ENCODE measurements around the gene EIF4E3.

Gene EIF4E3

DNA sequence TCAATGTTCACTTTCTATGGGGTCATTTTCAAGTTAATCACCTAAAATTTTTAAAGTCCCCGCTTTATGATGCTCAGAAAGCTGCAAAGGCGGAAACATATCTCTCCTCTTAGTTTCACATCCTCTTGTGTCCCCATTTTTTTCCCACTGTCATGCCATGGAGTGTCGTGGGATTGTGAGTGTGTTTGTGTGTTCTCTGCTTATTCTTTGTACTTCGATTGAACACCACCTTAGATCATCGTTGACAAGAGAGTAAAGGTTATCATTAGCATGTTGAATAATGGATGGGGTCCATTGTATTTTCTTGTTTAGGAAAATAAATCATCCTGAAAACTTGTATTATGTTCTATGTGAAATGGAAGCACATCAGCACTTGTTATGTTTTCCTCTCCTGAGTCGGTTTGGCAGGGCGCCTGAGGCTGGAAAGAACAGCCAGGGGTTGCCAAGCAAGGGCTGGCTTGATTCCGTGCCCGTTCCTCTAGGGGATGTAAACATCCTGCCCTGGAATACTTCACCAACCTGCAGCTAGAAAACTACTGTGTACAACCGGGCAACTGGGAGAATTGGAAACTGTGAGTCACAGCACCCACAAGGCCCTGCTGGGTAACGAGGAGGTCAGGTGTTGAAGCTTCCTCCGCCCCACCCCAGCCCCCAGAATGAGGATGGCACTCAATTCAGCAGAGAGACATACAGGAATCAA is 67.2 kb downstream of the EIF4E3 start:
- H3K4me1 Mint-ChIP-seq, result peaks cover 27% of the 10 kb centered on the region
- no peak for ATAC-seq
- no peak for DNase-seq
- no peaks in the 10 kb centered on the region for H3K9me3 Mint-ChIP-seq
- no peak overlapping the region for H3K27ac Mint-ChIP-seq
- H3K27me3 Mint-ChIP-seq, result no peaks in the 10 kb centered on the region
- no peaks in the 10 kb centered on the region for H3K36me3 Mint-ChIP-seq (ENCODE audit: low read depth)
- H3K4me3 Mint-ChIP-seq, result no peak overlapping the region

DNA sequence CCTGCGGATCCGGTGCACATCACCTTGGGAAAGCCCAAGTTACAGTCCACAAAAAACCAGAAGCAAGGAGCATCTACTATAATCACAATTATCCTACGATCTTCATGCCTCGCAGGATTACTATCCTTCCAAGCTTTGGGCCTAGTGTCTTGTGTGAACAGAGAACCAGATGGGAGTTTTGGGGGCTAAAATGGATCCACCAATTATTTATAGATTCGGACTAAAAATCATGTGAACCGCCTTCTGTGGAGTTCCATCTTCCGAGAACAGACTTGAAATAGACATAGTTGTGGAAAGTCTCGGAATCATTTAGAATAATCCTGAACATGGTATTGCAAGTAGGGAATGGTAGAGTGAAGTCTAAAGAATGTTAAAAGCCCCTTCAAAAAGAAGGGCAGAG is 70.1 kb downstream of the EIF4E3 start:
- H3K27me3 Mint-ChIP-seq, result no peaks in the 10 kb centered on the region
- DNase-seq (no peak), ATAC-seq (no peak)
- H3K4me1 Mint-ChIP-seq, result peaks cover 17% of the 10 kb centered on the region
- H3K9me3 Mint-ChIP-seq, result no peaks in the 10 kb centered on the region
- no peak overlapping the region for H3K4me3 Mint-ChIP-seq
- no peaks in the 10 kb centered on the region for H3K36me3 Mint-ChIP-seq (ENCODE audit: low read depth)
- H3K27ac Mint-ChIP-seq, result no peak overlapping the region

GRCh38 chr3:71653414-71653807 is 71.8 kb downstream of the EIF4E3 start:
- Mint-ChIP-seq H3K4me3 (no peak overlapping the region), H3K27me3 (no peaks in the 10 kb centered on the region), H3K9me3 (no peaks in the 10 kb centered on the region), H3K4me1 (peaks cover 11% of the 10 kb centered on the region), H3K27ac (no peak overlapping the region), H3K36me3 (ENCODE audit: low read depth) (no peaks in the 10 kb centered on the region)
- no peak for ATAC-seq
- no peak for DNase-seq

GRCh38 chr3:71652781-71653413 is 72.3 kb downstream of the EIF4E3 start:
- Mint-ChIP-seq H3K4me3 (no peak overlapping the region), H3K4me1 (peaks cover 7% of the 10 kb centered on the region), H3K36me3 (ENCODE audit: low read depth) (no peaks in the 10 kb centered on the region), H3K9me3 (no peaks in the 10 kb centered on the region), H3K27ac (peak overlapping the region; percentile 2), H3K27me3 (no peaks in the 10 kb centered on the region)
- ATAC-seq, result peak; percentile 72
- DNase-seq, result peak; percentile 12

DNA sequence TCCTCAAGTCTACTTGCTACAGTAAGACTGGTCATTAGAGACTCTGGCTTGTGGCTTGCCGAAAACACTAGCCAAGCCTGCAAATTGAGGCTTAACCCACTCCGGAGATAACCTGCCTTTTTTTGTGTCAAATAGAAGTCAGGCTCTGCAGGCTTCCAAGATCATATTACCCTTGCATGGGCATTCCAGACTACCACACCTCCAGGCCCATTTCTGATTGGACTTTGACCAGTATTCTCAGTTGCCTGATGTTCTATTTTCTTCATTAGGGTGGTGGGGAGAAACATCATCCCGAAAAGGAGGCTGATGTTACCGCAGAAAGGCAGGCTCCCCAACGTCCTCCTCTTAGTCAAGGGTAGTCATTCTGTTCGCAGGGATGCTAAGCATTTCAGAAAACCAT is 73.6 kb downstream of the EIF4E3 start:
- Mint-ChIP-seq H3K36me3 (ENCODE audit: low read depth) (no peaks in the 10 kb centered on the region), H3K4me3 (no peak overlapping the region), H3K27me3 (no peaks in the 10 kb centered on the region), H3K4me1 (peaks cover 7% of the 10 kb centered on the region), H3K27ac (no peak overlapping the region), H3K9me3 (no peaks in the 10 kb centered on the region)
- ATAC-seq (no peak), DNase-seq (no peak)

DNA sequence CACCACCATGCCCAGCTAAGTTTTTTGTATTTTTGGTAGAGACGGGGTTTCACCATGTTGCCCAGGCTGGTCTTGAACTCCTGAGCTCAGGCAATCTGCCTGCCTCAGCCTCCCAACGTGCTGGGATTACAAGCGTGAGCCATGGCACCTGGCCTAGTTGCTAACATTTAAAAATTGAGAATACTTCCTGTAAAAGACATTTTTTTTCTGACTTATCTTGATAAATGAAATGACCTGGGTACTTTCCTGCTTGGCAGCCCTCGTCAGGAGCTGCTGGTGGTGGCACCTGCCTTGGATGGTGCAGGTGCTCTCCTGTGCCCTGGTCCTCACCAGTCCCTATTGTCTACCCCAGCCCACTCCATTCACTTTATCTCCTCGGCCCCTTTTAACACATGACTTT is 74.8 kb downstream of the EIF4E3 start:
- no peak for ATAC-seq
- Mint-ChIP-seq H3K9me3 (no peaks in the 10 kb centered on the region), H3K27me3 (no peaks in the 10 kb centered on the region), H3K36me3 (ENCODE audit: low read depth) (no peaks in the 10 kb centered on the region), H3K27ac (no peak overlapping the region), H3K4me1 (peaks cover 7% of the 10 kb centered on the region), H3K4me3 (no peak overlapping the region)
- DNase-seq, result no peak

- Mint-ChIP-seq H3K4me1 (peaks cover 7% of the 10 kb centered on the region), H3K4me3 (no peak overlapping the region), H3K27me3 (no peaks in the 10 kb centered on the region), H3K27ac (no peak overlapping the region), H3K9me3 (no peaks in the 10 kb centered on the region), H3K36me3 (ENCODE audit: low read depth) (no peaks in the 10 kb centered on the region)
- DNase-seq (no peak), ATAC-seq (no peak)
Measured at GRCh38 chr3:71649757-71650156, 75.4 kb downstream of the EIF4E3 start.

DNA sequence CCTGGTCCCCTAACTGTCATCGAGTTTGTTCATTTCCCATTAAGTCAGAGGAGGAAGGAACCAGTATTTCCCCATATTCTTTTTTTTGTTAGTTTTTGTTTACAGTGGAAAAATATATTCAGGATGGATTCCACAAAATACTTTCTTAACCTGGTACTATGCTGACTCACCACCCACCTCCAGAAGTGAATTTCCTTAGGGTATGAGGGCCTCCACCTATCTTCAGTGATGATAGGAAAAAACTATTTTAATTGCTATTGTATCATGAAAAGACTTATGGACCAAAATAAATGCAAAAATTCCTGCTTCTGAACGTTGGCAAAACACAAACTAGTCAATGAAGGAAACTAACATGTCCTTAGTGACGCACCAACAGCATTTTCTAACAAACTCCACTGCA is 77.5 kb downstream of the EIF4E3 start:
- ATAC-seq, result no peak
- H3K4me3 Mint-ChIP-seq, result no peak overlapping the region

GRCh38 chr3:71646971-71647370 is 78.2 kb downstream of the EIF4E3 start:
- Mint-ChIP-seq H3K4me1 (peaks cover 3% of the 10 kb centered on the region), H3K27me3 (no peaks in the 10 kb centered on the region), H3K4me3 (no peak overlapping the region)

More for the DNA sequence above, 77.5 kb downstream of the EIF4E3 start:
- Mint-ChIP-seq H3K27me3 (no peaks in the 10 kb centered on the region), H3K36me3 (ENCODE audit: low read depth) (no peaks in the 10 kb centered on the region), H3K9me3 (no peaks in the 10 kb centered on the region), H3K4me1 (peaks cover 5% of the 10 kb centered on the region), H3K27ac (no peak overlapping the region)
- DNase-seq, result no peak

DNA sequence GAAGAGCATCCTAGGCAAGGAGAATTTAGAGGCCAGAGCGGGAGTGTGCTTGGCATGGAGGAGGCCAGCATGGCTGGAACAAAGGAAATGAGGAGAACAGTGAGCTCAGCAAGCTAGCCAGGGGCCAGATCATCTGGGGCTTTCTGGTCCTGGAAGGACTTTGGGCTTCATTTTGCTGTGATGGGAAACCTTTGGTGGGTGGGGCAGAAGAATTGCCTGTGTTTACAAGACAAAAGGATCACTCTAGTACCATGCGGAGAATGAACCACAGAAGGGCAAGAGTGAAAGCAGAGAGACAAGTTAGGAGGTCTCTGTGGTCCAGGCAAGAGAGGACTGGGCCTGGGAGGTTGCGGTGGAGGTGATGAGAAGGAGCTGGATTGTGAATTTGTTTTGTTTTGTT is 80.1 kb downstream of the EIF4E3 start:
- Mint-ChIP-seq H3K4me3 (no peak overlapping the region), H3K27me3 (no peaks in the 10 kb centered on the region), H3K27ac (no peak overlapping the region), H3K9me3 (no peaks in the 10 kb centered on the region), H3K36me3 (ENCODE audit: low read depth) (no peaks in the 10 kb centered on the region), H3K4me1 (peaks cover 3% of the 10 kb centered on the region)
- ATAC-seq (no peak), DNase-seq (no peak)

More at GRCh38 chr3:71646971-71647370, 78.2 kb downstream of the EIF4E3 start:
- no peaks in the 10 kb centered on the region for H3K9me3 Mint-ChIP-seq
- no peak overlapping the region for H3K27ac Mint-ChIP-seq
- ATAC-seq (no peak), DNase-seq (no peak)
- H3K36me3 Mint-ChIP-seq (ENCODE audit: low read depth), result no peaks in the 10 kb centered on the region

GRCh38 chr3:71641674-71642073 is 83.5 kb downstream of the EIF4E3 start:
- Mint-ChIP-seq H3K36me3 (ENCODE audit: low read depth) (no peaks in the 10 kb centered on the region), H3K4me1 (no peaks in the 10 kb centered on the region), H3K9me3 (no peaks in the 10 kb centered on the region), H3K27me3 (no peaks in the 10 kb centered on the region), H3K27ac (no peak overlapping the region), H3K4me3 (no peak overlapping the region)
- ATAC-seq (peak; percentile 71), DNase-seq (no peak)

GRCh38 chr3:71640331-71640983 is 84.7 kb downstream of the EIF4E3 start:
- no peak overlapping the region for H3K4me3 Mint-ChIP-seq
- no peak overlapping the region for H3K27ac Mint-ChIP-seq
- H3K36me3 Mint-ChIP-seq (ENCODE audit: low read depth), result no peaks in the 10 kb centered on the region
- no peak for ATAC-seq
- H3K4me1 Mint-ChIP-seq, result no peaks in the 10 kb centered on the region
- no peaks in the 10 kb centered on the region for H3K27me3 Mint-ChIP-seq
- no peak for DNase-seq
- no peaks in the 10 kb centered on the region for H3K9me3 Mint-ChIP-seq

DNA sequence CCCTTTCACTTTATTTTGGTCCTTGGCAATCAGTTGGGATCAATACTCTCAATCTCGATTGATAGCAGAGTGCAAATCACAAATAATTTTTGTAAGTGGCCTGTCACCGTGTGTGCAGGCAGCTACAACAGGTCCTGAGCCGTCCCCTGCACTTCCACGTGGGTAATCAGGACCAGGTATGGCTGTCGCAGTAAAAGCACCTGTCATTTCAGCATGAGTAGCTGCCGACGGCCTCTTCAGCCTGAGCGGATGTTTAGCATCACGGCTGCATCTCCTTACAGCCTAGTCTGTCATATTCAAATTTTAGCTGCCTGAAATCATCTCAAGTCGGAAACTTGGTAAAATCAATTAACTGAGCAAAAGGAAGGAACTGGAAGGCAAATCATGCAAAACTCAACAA is 88.7 kb downstream of the EIF4E3 start:
- H3K4me3 Mint-ChIP-seq, result no peak overlapping the region

GRCh38 chr3:71636001-71636400 is 89.2 kb downstream of the EIF4E3 start:
- Mint-ChIP-seq H3K4me3 (no peak overlapping the region), H3K9me3 (no peaks in the 10 kb centered on the region), H3K27ac (no peak overlapping the region), H3K27me3 (no peaks in the 10 kb centered on the region), H3K36me3 (ENCODE audit: low read depth) (no peaks in the 10 kb centered on the region), H3K4me1 (no peaks in the 10 kb centered on the region)
- DNase-seq (no peak), ATAC-seq (no peak)

More for the DNA sequence above, 88.7 kb downstream of the EIF4E3 start:
- ATAC-seq (no peak), DNase-seq (no peak)
- H3K9me3 Mint-ChIP-seq, result no peaks in the 10 kb centered on the region
- no peak overlapping the region for H3K27ac Mint-ChIP-seq
- no peaks in the 10 kb centered on the region for H3K27me3 Mint-ChIP-seq
- no peaks in the 10 kb centered on the region for H3K4me1 Mint-ChIP-seq
- no peaks in the 10 kb centered on the region for H3K36me3 Mint-ChIP-seq (ENCODE audit: low read depth)

GRCh38 chr3:71634671-71635070 is 90.5 kb downstream of the EIF4E3 start:
- H3K4me1 Mint-ChIP-seq, result no peaks in the 10 kb centered on the region
- DNase-seq (no peak), ATAC-seq (no peak)
- H3K27ac Mint-ChIP-seq, result no peak overlapping the region
- no peaks in the 10 kb centered on the region for H3K36me3 Mint-ChIP-seq (ENCODE audit: low read depth)
- no peaks in the 10 kb centered on the region for H3K27me3 Mint-ChIP-seq
- H3K9me3 Mint-ChIP-seq, result no peaks in the 10 kb centered on the region
- H3K4me3 Mint-ChIP-seq, result no peak overlapping the region

Measured in activated naive CD8-positive, alpha-beta T cell treated with anti-CD3 and anti-CD28 coated beads, Interleukin-2, amount 50 U/mL, for 24 hours (primary cell).